ENCODE data around the gene CCDC80.

CCDC80 gene

GRCh38 chr3:112640930-112641801, at the start of gene CCDC80:
Gene CCDC80, minus strand, starts transcription at chr3:112641143. Its CDS starts 1,238 bp downstream, at chr3:112639905.
- no peak for TF ChIP-seq CTCF (IDR thresholded peaks at IDR 0.05; ENCODE audit: control insufficient read depth, insufficient read depth, low read depth, low read length, missing control alignments)
- peak within 1 kb of the TSS; percentile 65 for H3K4me3 ChIP-seq (ENCODE audit: control insufficient read depth, low read depth, low read length)
- peak; percentile 81 for DNase-seq (ENCODE audit: low read depth)

DNA sequence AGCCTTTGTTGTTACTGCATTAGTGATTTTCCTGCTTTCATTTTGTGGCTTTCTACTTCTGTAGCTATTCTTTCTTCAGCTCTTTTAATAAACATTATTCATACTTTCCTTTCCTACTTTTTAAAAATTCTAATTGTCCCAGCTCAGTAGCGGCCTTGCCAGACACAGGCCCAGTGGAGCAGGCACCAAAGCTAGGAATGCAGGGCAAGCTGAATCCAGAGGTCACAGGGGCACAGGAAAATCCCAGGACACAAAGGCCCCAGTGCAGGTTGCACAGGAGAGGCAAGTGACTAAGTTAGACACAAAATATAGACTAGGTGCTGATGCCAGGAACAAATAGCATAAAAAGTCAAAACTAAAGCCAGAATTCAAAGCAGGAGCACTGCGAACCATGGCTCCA, 49.0 kb upstream of the CCDC80 start:
- DNase-seq (ENCODE audit: low read depth), result no peak
- no peak for TF ChIP-seq CTCF (IDR thresholded peaks at IDR 0.05; ENCODE audit: control insufficient read depth, insufficient read depth, low read depth, low read length, missing control alignments)

GRCh38 chr3:112689385-112689784, 48.4 kb upstream of the CCDC80 start:
- no peak for TF ChIP-seq CTCF (IDR thresholded peaks at IDR 0.05; ENCODE audit: control insufficient read depth, insufficient read depth, low read depth, low read length, missing control alignments)
- no peak for DNase-seq (ENCODE audit: low read depth)
- H3K4me3 ChIP-seq (ENCODE audit: control insufficient read depth, low read depth, low read length), result no peak overlapping the region

More for the DNA sequence above, 49.0 kb upstream of the CCDC80 start:
- H3K4me3 ChIP-seq (ENCODE audit: control insufficient read depth, low read depth, low read length), result no peak overlapping the region

- no peak overlapping the region for H3K4me3 ChIP-seq (ENCODE audit: control insufficient read depth, low read depth, low read length)
- no peak for DNase-seq (ENCODE audit: low read depth)
- no peak for TF ChIP-seq CTCF (IDR thresholded peaks at IDR 0.05; ENCODE audit: control insufficient read depth, insufficient read depth, low read depth, low read length, missing control alignments)
These were observed 47.9 kb upstream of the CCDC80 start for GRCh38 chr3:112688819-112689218.

DNA sequence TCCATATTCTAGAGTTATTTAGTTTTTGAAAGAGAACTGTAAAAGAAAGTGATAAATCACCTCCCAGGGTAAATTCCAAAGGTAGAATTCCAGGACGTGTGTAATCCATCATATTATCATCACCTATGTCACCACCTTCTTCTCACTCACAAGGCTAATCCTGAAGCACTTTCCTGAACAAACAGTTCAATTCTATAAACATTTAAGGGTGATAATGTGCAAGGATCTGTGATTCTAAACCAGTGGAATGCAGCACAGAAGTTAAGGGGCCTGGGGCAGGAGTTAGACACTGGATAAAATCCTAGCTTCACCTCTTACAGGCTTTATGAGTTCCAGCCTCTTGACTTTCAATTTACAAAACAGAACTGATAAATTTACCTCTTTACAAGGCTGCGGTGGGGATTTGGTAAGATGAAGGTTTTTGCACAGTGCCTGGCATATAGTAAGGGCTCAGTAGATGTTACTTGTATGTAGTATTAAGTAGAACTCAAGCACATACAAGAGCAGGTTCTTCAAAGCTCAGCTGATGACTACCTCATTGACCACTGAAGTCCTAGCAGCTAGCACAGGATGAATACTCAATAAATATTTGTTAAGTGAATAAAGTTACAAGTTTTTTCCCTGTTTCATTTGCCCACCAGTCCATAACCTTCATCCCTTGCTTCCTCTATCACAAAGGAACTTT, 47.3 kb upstream of the CCDC80 start:
- DNase-seq (ENCODE audit: low read depth), result no peak
- TF ChIP-seq CTCF (IDR thresholded peaks at IDR 0.05; ENCODE audit: control insufficient read depth, insufficient read depth, low read depth, low read length, missing control alignments), result no peak
- no peak overlapping the region for H3K4me3 ChIP-seq (ENCODE audit: control insufficient read depth, low read depth, low read length)

DNA sequence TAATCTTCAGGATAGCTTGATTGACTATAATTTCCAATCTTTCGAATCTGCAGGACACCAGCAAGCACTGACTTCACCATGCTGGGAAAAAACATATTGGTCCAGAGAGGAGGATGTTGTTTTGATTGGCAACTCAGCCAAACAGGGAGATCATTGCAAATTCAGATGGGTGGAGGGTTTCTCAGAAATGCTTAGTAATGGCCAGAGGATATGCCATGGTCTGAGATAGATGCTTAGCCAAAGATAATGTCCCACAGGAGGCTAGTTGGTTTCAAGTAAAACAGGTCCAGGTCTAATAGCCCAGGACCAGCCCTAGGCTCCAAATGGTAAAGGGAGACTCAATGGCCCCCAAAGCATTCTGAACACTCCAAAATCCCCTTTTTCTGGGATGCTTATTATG, 46.7 kb upstream of the CCDC80 start:
- no peak for TF ChIP-seq CTCF (IDR thresholded peaks at IDR 0.05; ENCODE audit: control insufficient read depth, insufficient read depth, low read depth, low read length, missing control alignments)
- no peak for DNase-seq (ENCODE audit: low read depth)
- H3K4me3 ChIP-seq (ENCODE audit: control insufficient read depth, low read depth, low read length), result no peak overlapping the region
